ENCODE measurements around the gene SQSTM1.
A peak's percentile ranks its signal among the peaks of the same experiment; 100 is the strongest.

Gene SQSTM1

DNA sequence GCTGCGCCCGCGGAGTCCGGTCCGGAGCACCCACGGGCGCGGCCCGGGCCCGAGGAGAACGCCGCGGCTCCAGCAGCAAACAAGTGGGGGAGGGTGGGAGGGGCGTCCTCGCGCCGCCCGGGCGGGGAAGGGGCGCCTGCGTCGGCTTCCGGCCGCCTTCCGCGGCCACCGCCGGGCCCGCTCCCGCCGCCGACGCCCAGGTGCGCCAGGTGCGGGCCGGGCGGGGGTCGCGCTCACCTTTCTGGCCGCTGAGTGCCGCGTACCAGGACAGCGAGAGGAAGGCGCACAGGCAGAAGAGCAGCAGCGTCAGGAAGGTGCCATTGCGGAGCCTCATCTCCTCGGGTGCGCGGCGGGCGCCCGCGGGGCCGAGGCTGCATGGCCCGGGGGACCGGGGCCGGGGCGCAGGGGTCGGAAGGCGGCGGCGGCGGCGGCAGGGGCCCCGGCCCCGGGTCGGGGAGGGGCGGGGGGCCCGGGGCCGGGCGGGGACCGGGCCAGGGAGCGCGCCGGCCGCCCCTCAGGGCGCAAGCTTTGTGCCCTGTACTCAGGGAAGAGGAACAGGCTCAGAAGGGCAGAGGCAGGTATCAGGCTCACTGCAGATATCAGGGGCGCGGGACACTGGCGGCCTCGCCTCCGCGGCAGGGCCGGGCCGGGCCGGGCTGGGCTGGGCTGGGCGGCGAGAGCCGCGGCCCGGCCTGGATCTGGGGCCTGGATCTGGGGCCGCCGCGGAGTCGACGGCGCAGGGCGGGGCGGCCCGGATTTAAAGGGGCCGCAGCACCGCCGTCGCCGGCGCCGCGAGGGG is 14.3 kb upstream of the SQSTM1 start, which contains the start of gene MGAT4B:
Gene MGAT4B (minus strand): TSS at position 617 of the 799 bp plus-strand sequence. CDS start 283 bp downstream, at position 334.
- peaks cover 10% of the 10 kb centered on the region for H3K4me1 ChIP-seq (ENCODE audit: low read depth, poor library complexity, severe bottlenecking)
- no peaks in the 10 kb centered on the region for H4K20me1 ChIP-seq (ENCODE audit: insufficient read depth)
- H3K79me2 ChIP-seq (ENCODE audit: insufficient read depth, low read depth) = peaks cover 18% of the 10 kb centered on the region; the same call in 1 of the 2 replicates
- peak within 1 kb of the TSS; percentile 18; the same call in 1 of the 2 replicates for H2AFZ ChIP-seq (ENCODE audit: low read depth)
- no peak for TF ChIP-seq CTCF (conservative IDR thresholded peaks at IDR 0.05; ENCODE audit: low read depth, low read length)
- H3K27ac ChIP-seq = no peak within 1 kb of the TSS; the same call in 1 of the 2 replicates
- H3K4me3 ChIP-seq (IDR thresholded peaks at IDR 0.05; ENCODE audit: insufficient read depth, low read depth, low read length) = no peak within 1 kb of the TSS
- H3K9ac ChIP-seq = peak within 1 kb of the TSS; percentile 30; the same call in 1 of the 2 replicates
- H3K27me3 ChIP-seq (ENCODE audit: insufficient read depth, low read depth) = no peaks in the 10 kb centered on the region
- H3K36me3 ChIP-seq (ENCODE audit: insufficient read depth) = no peaks in the 10 kb centered on the region
- H3K4me2 ChIP-seq = no peak within 1 kb of the TSS

DNA sequence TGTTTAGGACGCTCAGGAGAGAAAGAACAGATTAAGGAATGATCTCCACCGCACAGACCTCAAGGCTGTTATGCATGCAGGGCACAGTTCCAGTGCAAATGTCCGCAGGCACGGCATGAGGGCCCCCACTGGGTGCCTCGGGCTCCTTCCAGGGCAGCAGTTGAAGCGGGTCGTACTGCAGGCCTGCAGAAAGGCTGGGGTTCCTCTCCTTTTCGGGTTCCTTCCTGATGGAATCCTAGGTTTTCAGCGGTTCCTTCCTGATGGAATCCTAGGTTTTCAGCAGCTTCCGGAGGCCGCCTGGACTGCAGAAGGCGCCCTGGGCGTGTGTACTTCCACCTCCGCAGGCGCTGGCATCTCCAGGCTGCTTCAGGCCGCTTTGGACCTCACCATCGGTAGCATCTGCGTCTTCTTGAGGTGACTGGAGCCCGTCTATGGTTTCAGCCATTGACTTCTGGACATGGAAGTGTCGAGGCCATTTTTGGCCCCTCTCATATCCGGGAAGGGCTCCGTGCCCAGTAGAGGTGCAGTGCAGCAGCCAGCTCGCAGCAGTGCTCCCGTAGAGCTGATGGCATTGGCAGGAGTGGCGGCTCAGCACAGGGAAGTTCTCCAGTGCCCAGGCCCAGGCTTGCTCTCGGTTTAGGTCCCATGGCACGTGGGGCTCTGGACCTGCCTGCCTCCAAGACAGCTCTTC is 8.4 kb upstream of the SQSTM1 start:
- no peak overlapping the region for H3K4me2 ChIP-seq
- H3K27me3 ChIP-seq (ENCODE audit: insufficient read depth, low read depth) = no peaks in the 10 kb centered on the region
- no peaks in the 10 kb centered on the region for H3K36me3 ChIP-seq (ENCODE audit: insufficient read depth)
- TF ChIP-seq CTCF (conservative IDR thresholded peaks at IDR 0.05; ENCODE audit: low read depth, low read length) = no peak
- no peaks in the 10 kb centered on the region for H4K20me1 ChIP-seq (ENCODE audit: insufficient read depth)
- H3K4me1 ChIP-seq (ENCODE audit: low read depth, poor library complexity, severe bottlenecking) = peaks cover 4% of the 10 kb centered on the region
- H3K27ac ChIP-seq = no peak overlapping the region
- no peak overlapping the region for H3K9ac ChIP-seq
- H2AFZ ChIP-seq (ENCODE audit: low read depth) = no peak overlapping the region
- no peaks in the 10 kb centered on the region for H3K79me2 ChIP-seq (ENCODE audit: insufficient read depth, low read depth)
- no peak overlapping the region for H3K4me3 ChIP-seq (IDR thresholded peaks at IDR 0.05; ENCODE audit: insufficient read depth, low read depth, low read length)

DNA sequence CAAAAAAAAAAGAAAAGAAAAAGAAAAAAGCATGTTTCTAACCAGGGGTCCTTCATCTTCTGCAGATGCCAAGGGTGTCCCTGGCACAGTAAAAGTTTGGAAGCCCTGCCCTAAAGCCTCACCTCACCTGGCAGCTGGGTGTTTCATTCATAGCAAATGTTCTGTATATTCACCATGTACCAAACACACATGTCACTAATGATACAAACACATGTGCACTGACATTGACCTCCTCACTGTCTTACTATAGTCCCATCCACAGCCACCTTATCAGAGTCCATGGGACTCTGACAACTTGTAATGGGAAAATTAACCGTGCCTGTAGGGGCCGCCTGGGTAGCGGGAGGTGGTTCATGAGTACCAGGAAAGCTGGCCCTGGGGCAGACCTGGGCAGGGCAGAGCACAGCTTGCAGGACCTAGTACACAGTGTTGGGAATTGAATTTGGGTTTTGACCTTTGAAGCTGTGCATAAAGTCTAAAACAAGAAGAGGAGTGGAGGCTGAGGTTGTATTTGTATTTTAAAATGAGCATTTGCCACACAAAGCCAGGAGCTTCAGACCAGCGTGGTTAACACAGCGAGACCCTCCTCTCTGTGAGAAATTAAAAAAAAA is 7.6 kb upstream of the SQSTM1 start:
- Histone ChIP-seq H3K79me2 (ENCODE audit: insufficient read depth, low read depth) (no peaks in the 10 kb centered on the region), H3K9ac (no peak overlapping the region), H2AFZ (ENCODE audit: low read depth) (no peak overlapping the region), H4K20me1 (ENCODE audit: insufficient read depth) (no peaks in the 10 kb centered on the region), H3K4me3 (IDR thresholded peaks at IDR 0.05; ENCODE audit: insufficient read depth, low read depth, low read length) (no peak overlapping the region), H3K4me1 (ENCODE audit: low read depth, poor library complexity, severe bottlenecking) (peaks cover 11% of the 10 kb centered on the region), H3K27me3 (ENCODE audit: insufficient read depth, low read depth) (no peaks in the 10 kb centered on the region), H3K4me2 (no peak overlapping the region), H3K36me3 (ENCODE audit: insufficient read depth) (no peaks in the 10 kb centered on the region), H3K27ac (no peak overlapping the region)
- no peak for TF ChIP-seq CTCF (conservative IDR thresholded peaks at IDR 0.05; ENCODE audit: low read depth, low read length)

GRCh38 chr5:179814090-179814489 is 6.6 kb upstream of the SQSTM1 start:
- no peaks in the 10 kb centered on the region for H4K20me1 ChIP-seq (ENCODE audit: insufficient read depth)
- TF ChIP-seq CTCF (conservative IDR thresholded peaks at IDR 0.05; ENCODE audit: low read depth, low read length) = no peak
- no peak overlapping the region for H2AFZ ChIP-seq (ENCODE audit: low read depth)
- H3K4me3 ChIP-seq (IDR thresholded peaks at IDR 0.05; ENCODE audit: insufficient read depth, low read depth, low read length) = no peak overlapping the region
- H3K36me3 ChIP-seq (ENCODE audit: insufficient read depth) = no peaks in the 10 kb centered on the region
- H3K9ac ChIP-seq = no peak overlapping the region
- H3K27me3 ChIP-seq (ENCODE audit: insufficient read depth, low read depth) = no peaks in the 10 kb centered on the region
- no peaks in the 10 kb centered on the region for H3K79me2 ChIP-seq (ENCODE audit: insufficient read depth, low read depth)
- peaks cover 14% of the 10 kb centered on the region for H3K4me1 ChIP-seq (ENCODE audit: low read depth, poor library complexity, severe bottlenecking)
- no peak overlapping the region for H3K4me2 ChIP-seq
- no peak overlapping the region for H3K27ac ChIP-seq

Data from KMS-11 (cell line).